K562 (cell line): Measurements from ENCODE around the gene PDZRN3.

ENCODE experiments used
- CBFB ChIP-seq: sonication (generic); formaldehyde crosslinking; IDR thresholded peaks from 2 replicates; pipeline ENCODE4 v1.4.0; 2020; ENCODE audit warnings: mild to moderate bottlenecking, missing genetic modification reagents
- CBX8 ChIP-seq: fragments of 200-600 bp; sonication (generic); IDR thresholded peaks from 2 replicates; pipeline ENCODE4 v1.6.1; 2012; ENCODE audit warnings: borderline replicate concordance, mixed run types, low read depth, mild to moderate bottlenecking, moderate library complexity, mixed read lengths, low read length, control low read depth, inconsistent platforms; ENCODE audit not compliant: poor library complexity, severe bottlenecking; ENCODE audit errors: extremely low read depth
- HNRNPL ChIP-seq: fragments of 200-400 bp; formaldehyde crosslinking; IDR thresholded peaks from 2 replicates; pipeline ENCODE4 v1.6.1; 2017; ENCODE audit warnings: low read depth, mild to moderate bottlenecking, low read length
- NR2C2 ChIP-seq, 2 experiments: fragments of 200-800 bp in 1 of 2; sonication (Bioruptor generic) in 1 of 2; sonication (generic) in 1 of 2; formaldehyde crosslinking in 1 of 2; IDR thresholded peaks; 2 replicates each; pipeline versions ENCODE4 v1.6.1 to v1.8.0; 2016 to 2022; ENCODE audit warnings: mild to moderate bottlenecking in 1 of 2, missing compliant biosample characterization in 1 of 2, missing genetic modification characterization in 1 of 2, missing genetic modification reagents in 1 of 2
- RFX5 ChIP-seq: IDR thresholded peaks from 2 replicates; pipeline ENCODE4 v1.6.1; 2011; ENCODE audit warnings: low read depth, mild to moderate bottlenecking, improper control_type of control experiment, low read length
- TCF3 ChIP-seq: sonication (generic); formaldehyde crosslinking; IDR thresholded peaks from 2 replicates; pipeline ENCODE4 v1.4.0; 2020; ENCODE audit warnings: mild to moderate bottlenecking, missing genetic modification reagents
- U2AF2 ChIP-seq: fragments of 200-400 bp; formaldehyde crosslinking; optimal IDR thresholded peaks from 2 replicates; pipeline ENCODE3; 2017; ENCODE audit warnings: low read depth, mild to moderate bottlenecking, low read length
- TF ChIP-seq, protein P1 (sequence below), 2 experiments: fragments of 450-650 bp in 1 of 2; sonication (generic) in 1 of 2; formaldehyde crosslinking in 1 of 2; IDR thresholded peaks in 1 of 2; conservative IDR thresholded peaks in 1 of 2; 2 replicates each; pipeline versions ENCODE4 v1.6.1 to v1.8.1; 2016 to 2023; ENCODE audit warnings: mild to moderate bottlenecking in 2 of 2, moderate library complexity in 2 of 2, inconsistent platforms in 1 of 2, missing genetic modification reagents in 1 of 2
- TF ChIP-seq, protein P2 (sequence below): sonication (generic); formaldehyde crosslinking; IDR thresholded peaks from 2 replicates; pipeline ENCODE4 v1.9.0; 2022; ENCODE audit warnings: mild to moderate bottlenecking, missing genetic modification reagents
- TF ChIP-seq, protein P3 (sequence below), 3 experiments: IDR thresholded peaks in 2 of 3; conservative IDR thresholded peaks in 1 of 3; 2 replicates each; pipeline ENCODE4 v1.5.1; 2011 to 2012; ENCODE audit warnings: low read length in 3 of 3, mild to moderate bottlenecking in 3 of 3, control low read depth in 2 of 3, improper control_type of control experiment in 1 of 3, inconsistent platforms in 1 of 3, low read depth in 1 of 3, mixed read lengths in 1 of 3, moderate library complexity in 1 of 3; ENCODE audit not compliant: insufficient read depth in 2 of 3

DNA sequence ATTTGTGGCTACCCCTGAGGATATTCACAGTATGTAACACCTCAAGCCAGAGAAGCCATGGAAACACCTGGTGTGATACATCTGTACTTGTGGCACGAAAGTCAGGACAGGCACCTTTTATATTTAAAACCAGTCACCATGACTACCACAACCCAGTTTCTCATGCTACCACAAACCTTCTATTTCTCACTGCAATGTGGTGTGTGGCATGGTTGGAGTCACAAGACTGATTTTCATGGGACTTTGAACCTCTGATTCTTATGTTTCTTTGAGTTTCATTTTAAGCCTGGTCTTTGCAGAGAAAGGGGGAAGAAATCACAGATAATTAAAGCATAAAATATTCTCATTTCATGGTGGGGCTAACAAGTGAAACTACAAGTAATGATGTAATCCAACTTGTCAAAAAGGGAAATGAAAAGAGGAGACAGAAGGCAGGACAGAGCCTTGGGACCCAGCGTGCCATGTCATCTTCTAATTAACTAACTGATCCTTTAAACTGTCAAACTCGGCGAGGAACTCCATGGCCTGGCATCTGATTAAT is 175.9 kb downstream of the PDZRN3 start:
- TF ChIP-seq NR2C2 (CRISPR knock-in tag; IDR thresholded peaks at IDR 0.05) (no peak), NR2C2 (tag; IDR thresholded peaks at IDR 0.05) (no peak), CBFB (CRISPR knock-in tag) (no peak), TCF3 (no peak), HNRNPL (no peak), CBX8 (no peak), U2AF2 (no peak), RFX5 (no peak)
- TF ChIP-seq, protein P1, sequence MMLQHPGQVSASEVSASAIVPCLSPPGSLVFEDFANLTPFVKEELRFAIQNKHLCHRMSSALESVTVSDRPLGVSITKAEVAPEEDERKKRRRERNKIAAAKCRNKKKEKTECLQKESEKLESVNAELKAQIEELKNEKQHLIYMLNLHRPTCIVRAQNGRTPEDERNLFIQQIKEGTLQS (IDR thresholded peaks at IDR 0.05) = no peak
- TF ChIP-seq, protein P1 (CRISPR knock-in tag; conservative IDR thresholded peaks at IDR 0.05) = no peak
- TF ChIP-seq, protein P2, sequence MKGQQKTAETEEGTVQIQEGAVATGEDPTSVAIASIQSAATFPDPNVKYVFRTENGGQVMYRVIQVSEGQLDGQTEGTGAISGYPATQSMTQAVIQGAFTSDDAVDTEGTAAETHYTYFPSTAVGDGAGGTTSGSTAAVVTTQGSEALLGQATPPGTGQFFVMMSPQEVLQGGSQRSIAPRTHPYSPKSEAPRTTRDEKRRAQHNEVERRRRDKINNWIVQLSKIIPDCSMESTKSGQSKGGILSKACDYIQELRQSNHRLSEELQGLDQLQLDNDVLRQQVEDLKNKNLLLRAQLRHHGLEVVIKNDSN = no peak
- TF ChIP-seq, protein P3, sequence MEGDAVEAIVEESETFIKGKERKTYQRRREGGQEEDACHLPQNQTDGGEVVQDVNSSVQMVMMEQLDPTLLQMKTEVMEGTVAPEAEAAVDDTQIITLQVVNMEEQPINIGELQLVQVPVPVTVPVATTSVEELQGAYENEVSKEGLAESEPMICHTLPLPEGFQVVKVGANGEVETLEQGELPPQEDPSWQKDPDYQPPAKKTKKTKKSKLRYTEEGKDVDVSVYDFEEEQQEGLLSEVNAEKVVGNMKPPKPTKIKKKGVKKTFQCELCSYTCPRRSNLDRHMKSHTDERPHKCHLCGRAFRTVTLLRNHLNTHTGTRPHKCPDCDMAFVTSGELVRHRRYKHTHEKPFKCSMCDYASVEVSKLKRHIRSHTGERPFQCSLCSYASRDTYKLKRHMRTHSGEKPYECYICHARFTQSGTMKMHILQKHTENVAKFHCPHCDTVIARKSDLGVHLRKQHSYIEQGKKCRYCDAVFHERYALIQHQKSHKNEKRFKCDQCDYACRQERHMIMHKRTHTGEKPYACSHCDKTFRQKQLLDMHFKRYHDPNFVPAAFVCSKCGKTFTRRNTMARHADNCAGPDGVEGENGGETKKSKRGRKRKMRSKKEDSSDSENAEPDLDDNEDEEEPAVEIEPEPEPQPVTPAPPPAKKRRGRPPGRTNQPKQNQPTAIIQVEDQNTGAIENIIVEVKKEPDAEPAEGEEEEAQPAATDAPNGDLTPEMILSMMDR (IDR thresholded peaks at IDR 0.05 in 2 of 3, conservative IDR thresholded peaks at IDR 0.05 in 1 of 3; ENCODE audit: insufficient read depth in 2 of 3, low read depth in 1 of 3, low read length in 3 of 3) = no peak
